ENCODE results near the gene CA4. TPM values are rescaled to one million over a fixed set of nuclear protein-coding genes. Genes with fewer than 3 reads are reported as not detected.

The CA4 gene
- total RNA-seq, 1 donor from 2014 or later: 11.4 TPM

- no peak for DNase-seq (ENCODE audit: extremely low spot score, unreplicated experiment)
Measured at GRCh38 chr17:60165223-60165622, 15.4 kb downstream of the CA4 start.

GRCh38 chr17:60165971-60166370, 16.2 kb downstream of the CA4 start:
- no peaks in the 10 kb centered on the region for H3K9me3 Mint-ChIP-seq
- no peak for TF ChIP-seq CTCF (conservative IDR thresholded peaks at IDR 0.05)
- peaks cover 7% of the 10 kb centered on the region for H3K27me3 Mint-ChIP-seq
- no peak overlapping the region for H3K27ac Mint-ChIP-seq
- H3K4me3 Mint-ChIP-seq: no peak overlapping the region
- H3K4me1 Mint-ChIP-seq (ENCODE audit: unreplicated experiment): peaks cover 5% of the 10 kb centered on the region
- no peak for DNase-seq (ENCODE audit: extremely low spot score, unreplicated experiment)
- no peaks in the 10 kb centered on the region for H3K36me3 Mint-ChIP-seq

More at GRCh38 chr17:60165223-60165622, 15.4 kb downstream of the CA4 start:
- peaks cover 8% of the 10 kb centered on the region for H3K4me1 Mint-ChIP-seq (ENCODE audit: unreplicated experiment)
- no peaks in the 10 kb centered on the region for H3K36me3 Mint-ChIP-seq
- no peaks in the 10 kb centered on the region for H3K9me3 Mint-ChIP-seq
- H3K27me3 Mint-ChIP-seq: peaks cover 12% of the 10 kb centered on the region
- no peak overlapping the region for H3K4me3 Mint-ChIP-seq
- H3K27ac Mint-ChIP-seq: no peak overlapping the region
- TF ChIP-seq CTCF (conservative IDR thresholded peaks at IDR 0.05): no peak

- no peaks in the 10 kb centered on the region for H3K36me3 Mint-ChIP-seq
- no peak for DNase-seq (ENCODE audit: extremely low spot score, unreplicated experiment)
- H3K4me1 Mint-ChIP-seq (ENCODE audit: unreplicated experiment): peaks cover 4% of the 10 kb centered on the region
- no peaks in the 10 kb centered on the region for H3K9me3 Mint-ChIP-seq
- peaks cover 6% of the 10 kb centered on the region for H3K27me3 Mint-ChIP-seq
- H3K27ac Mint-ChIP-seq: no peak overlapping the region
- H3K4me3 Mint-ChIP-seq: no peak overlapping the region
- no peak for TF ChIP-seq CTCF (conservative IDR thresholded peaks at IDR 0.05)
Measured at GRCh38 chr17:60167065-60167741, 17.4 kb downstream of the CA4 start.

GRCh38 chr17:60168654-60169053, 18.9 kb downstream of the CA4 start:
- Mint-ChIP-seq H3K9me3 (no peaks in the 10 kb centered on the region), H3K27me3 (peaks cover 5% of the 10 kb centered on the region), H3K27ac (no peak overlapping the region), H3K36me3 (peaks cover 4% of the 10 kb centered on the region), H3K4me1 (ENCODE audit: unreplicated experiment) (peaks cover 8% of the 10 kb centered on the region), H3K4me3 (no peak overlapping the region)
- TF ChIP-seq CTCF (conservative IDR thresholded peaks at IDR 0.05): no peak
- DNase-seq (ENCODE audit: extremely low spot score, unreplicated experiment): no peak

- H3K4me3 Mint-ChIP-seq: no peak overlapping the region
- peaks cover 8% of the 10 kb centered on the region for H3K4me1 Mint-ChIP-seq (ENCODE audit: unreplicated experiment)
- TF ChIP-seq CTCF (conservative IDR thresholded peaks at IDR 0.05): no peak
Measured at GRCh38 chr17:60169921-60170817, 20.4 kb downstream of the CA4 start.

More at GRCh38 chr17:60169921-60170817, 20.4 kb downstream of the CA4 start:
- no peak for DNase-seq (ENCODE audit: extremely low spot score, unreplicated experiment)
- no peak overlapping the region for H3K27ac Mint-ChIP-seq
- peaks cover 4% of the 10 kb centered on the region for H3K27me3 Mint-ChIP-seq
- peaks cover 4% of the 10 kb centered on the region for H3K36me3 Mint-ChIP-seq
- H3K9me3 Mint-ChIP-seq: no peaks in the 10 kb centered on the region
